Adipocyte (in vitro differentiated cells): Measurements from ENCODE around the gene EDC3.

Experiments used
- DNase-seq: peaks from one replicate; pipeline ENCODE4 v3.0.0-alpha.2; 2015; ENCODE audit warnings: low read depth
- H3K27me3 ChIP-seq: replicated peaks from 2 replicates; pipeline ENCODE4 v1.7.0; 2013; ENCODE audit warnings: mild to moderate bottlenecking, low read length, moderate library complexity; ENCODE audit not compliant: control insufficient read depth, insufficient read depth
- H3K36me3 ChIP-seq: 2 replicates; pipeline ENCODE4 v1.7.0; 2013; ENCODE audit warnings: low read length, mild to moderate bottlenecking, moderate library complexity; ENCODE audit not compliant: control insufficient read depth, insufficient read depth, severe bottlenecking
- H3K4me1 ChIP-seq: 2 replicates; pipeline ENCODE4 v1.7.0; 2013; ENCODE audit warnings: mild to moderate bottlenecking, low read length, moderate library complexity; ENCODE audit not compliant: control insufficient read depth, insufficient read depth
- H3K4me3 ChIP-seq: 2 replicates; pipeline ENCODE4 v1.7.0; 2013; ENCODE audit warnings: mild to moderate bottlenecking, low read length, moderate library complexity
- H3K9ac ChIP-seq: 2 replicates; pipeline ENCODE4 v1.7.0; 2013; ENCODE audit warnings: mild to moderate bottlenecking, low read length, moderate library complexity
- H3K9me3 ChIP-seq: 2 replicates; pipeline ENCODE4 v1.7.0; 2013; ENCODE audit warnings: mild to moderate bottlenecking, low read length, moderate library complexity; ENCODE audit not compliant: control insufficient read depth

Gene EDC3

DNA sequence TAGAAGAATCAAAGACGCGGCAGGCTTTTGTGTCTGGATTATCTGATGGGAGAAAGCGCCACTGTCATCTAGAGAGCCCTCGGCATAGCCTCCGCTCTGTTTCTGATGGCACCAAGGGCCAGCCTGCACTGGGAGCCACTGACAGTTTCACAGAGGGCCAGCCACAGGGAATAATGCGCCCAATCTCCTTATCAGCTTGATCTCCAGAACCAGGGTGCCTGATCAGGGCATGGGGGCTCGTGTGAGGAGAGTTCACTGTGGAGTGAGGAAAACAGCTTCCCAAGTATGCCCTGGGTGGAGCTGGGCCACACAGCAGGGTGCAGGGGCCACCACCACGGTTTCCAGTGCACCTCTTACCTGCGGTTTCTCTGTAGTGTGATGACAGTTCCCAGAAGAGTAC lies 110.0 kb downstream of the EDC3 start:
- no peaks in the 10 kb centered on the region for H3K36me3 ChIP-seq

DNA sequence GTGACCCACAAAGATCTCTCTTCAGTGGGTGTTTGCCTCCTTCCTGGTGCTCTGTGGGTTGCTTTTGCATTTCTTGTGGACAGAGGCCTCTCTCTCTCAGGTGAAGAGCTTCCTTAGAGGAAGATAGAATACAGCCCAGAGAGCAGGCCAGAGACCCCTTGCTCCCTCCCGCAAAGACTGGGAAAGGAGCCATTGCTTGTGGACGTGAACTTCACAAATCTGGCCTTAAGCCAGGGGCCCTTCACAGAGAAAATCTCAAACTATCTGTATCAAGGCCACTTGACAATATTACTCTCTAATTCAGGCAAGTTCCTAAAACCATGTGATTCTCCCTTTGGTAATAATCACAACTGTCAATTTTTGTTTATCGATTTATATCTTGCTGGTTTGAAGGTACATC lies 110.6 kb downstream of the EDC3 start:
- Histone ChIP-seq H3K36me3 (no peaks in the 10 kb centered on the region), H3K9ac (no peak overlapping the region), H3K27me3 (no peaks in the 10 kb centered on the region), H3K9me3 (no peaks in the 10 kb centered on the region), H3K4me1 (peaks cover 16% of the 10 kb centered on the region), H3K4me3 (no peak overlapping the region)
- DNase-seq = no peak

More for the DNA sequence above, 110.0 kb downstream of the EDC3 start:
- no peak for DNase-seq
- Histone ChIP-seq H3K4me3 (no peak overlapping the region), H3K4me1 (peaks cover 16% of the 10 kb centered on the region), H3K9ac (no peak overlapping the region), H3K9me3 (no peaks in the 10 kb centered on the region), H3K27me3 (no peaks in the 10 kb centered on the region)

DNA sequence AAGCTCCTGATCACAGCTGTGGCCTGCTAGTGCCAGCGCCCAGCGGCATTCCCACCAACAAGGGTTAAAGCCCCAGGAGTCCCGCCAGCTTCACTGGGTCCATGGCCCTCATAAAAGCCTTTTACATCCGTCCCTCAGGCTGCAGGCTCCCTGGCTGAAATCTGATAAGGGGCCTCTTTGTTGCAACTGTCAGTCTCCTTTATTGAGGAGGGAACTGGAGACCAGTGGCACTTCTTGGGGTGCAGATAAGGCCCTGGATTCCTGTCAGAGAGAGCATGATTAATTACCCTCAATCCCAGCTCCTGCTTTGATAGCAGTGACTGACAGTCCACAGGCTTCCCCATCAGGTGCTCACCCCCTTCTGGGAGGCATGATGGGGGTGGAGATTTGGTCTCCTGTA lies 111.0 kb downstream of the EDC3 start:
- Histone ChIP-seq H3K36me3 (no peaks in the 10 kb centered on the region), H3K4me3 (no peak overlapping the region), H3K9ac (no peak overlapping the region), H3K9me3 (no peaks in the 10 kb centered on the region), H3K27me3 (no peaks in the 10 kb centered on the region), H3K4me1 (peaks cover 16% of the 10 kb centered on the region)
- no peak for DNase-seq

DNA sequence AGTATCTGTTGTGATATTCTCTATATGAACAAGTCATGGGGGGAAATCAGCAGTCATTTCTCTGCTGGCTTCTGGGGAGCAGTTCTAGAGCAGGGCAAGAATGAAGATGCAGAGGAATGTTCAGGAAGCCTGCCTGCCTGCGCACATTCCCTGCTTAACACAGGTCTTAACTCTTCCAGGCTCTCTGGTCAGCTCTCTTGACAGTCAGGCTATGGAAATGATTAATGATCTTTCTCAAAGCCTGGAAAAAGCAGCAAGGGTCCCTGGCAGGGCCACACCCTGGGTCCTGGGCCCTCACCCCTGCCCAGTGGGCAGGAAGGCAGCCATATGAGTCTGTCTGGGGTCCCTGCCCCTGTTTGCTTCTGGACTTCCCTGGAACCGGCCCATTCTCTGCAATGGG lies 111.6 kb downstream of the EDC3 start:
- Histone ChIP-seq H3K36me3 (no peaks in the 10 kb centered on the region), H3K9ac (no peak overlapping the region), H3K9me3 (no peaks in the 10 kb centered on the region), H3K4me1 (peaks cover 10% of the 10 kb centered on the region), H3K4me3 (no peak overlapping the region), H3K27me3 (no peaks in the 10 kb centered on the region)
- no peak for DNase-seq
